ENCODE results near the gene MMEL1. TPM values are rescaled to one million over a fixed set of nuclear protein-coding genes. Genes with fewer than 3 reads are reported as not detected.
A peak's percentile ranks its signal among the peaks of the same experiment; 100 is the strongest.

MMEL1 gene
- polyA plus RNA-seq, 1 of the 3 experiments (the other 2 are of a cell fraction) = 0.16 TPM

DNA sequence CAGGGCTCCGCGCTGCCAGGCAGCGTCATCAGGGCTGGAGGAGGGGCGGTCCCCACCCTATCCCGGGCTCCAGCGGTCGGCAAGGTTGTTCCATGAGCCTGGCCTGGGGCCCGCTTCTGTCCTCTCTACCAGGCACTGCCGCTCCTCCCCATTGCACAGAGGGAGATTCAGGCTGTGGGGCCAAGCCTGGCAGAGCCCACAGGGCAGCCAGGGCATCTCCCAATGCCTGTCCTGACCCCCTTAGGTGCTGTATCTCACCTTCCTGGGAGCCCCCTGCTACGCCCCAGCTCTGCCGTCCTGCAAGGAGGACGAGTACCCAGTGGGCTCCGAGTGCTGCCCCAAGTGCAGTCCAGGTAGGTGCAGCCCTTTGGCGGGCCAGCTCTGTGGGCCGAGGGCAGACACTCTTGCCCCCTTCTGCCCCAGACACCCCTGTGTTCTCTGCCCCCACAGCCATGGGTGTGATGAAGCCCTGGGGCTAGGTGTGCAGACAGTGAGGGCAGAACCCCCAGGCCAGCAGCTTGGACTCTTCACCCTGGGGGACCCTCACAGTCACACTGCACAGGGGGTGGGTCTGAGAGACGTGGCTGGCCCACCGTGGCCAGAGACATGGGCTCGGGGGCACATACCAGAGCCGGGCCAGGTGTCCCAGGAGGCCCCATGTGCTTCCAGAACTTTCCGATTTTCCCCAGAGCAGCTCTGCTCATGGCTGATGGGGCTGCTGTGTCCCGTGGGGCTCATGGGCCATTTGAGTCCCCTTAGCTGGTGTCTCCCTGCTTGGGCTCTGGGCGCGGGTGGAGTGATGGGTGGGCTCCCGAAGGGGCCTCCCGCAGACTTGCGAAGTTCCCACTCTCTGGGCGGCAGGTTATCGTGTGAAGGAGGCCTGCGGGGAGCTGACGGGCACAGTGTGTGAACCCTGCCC, 75.1 kb downstream of the MMEL1 start:
- H3K4me3 ChIP-seq (ENCODE audit: low read depth in 2 of 2, low read length in 1 of 2) = no peak overlapping the region
- H3K36me3 ChIP-seq (replicated peaks in 1 of 2; ENCODE audit: control insufficient read depth in 1 of 2, insufficient read depth in 2 of 2, low read length in 1 of 2) = no peaks in the 10 kb centered on the region
- TF ChIP-seq NRF1 (IDR thresholded peaks at IDR 0.05; ENCODE audit: low read depth, low read length) = no peak
- TF ChIP-seq TCF12 (IDR thresholded peaks at IDR 0.05) = no peak
- no peak for TF ChIP-seq YY1 (IDR thresholded peaks at IDR 0.05; ENCODE audit: low read depth)
- no peak for TF ChIP-seq RFX5 (IDR thresholded peaks at IDR 0.05; ENCODE audit: low read length)
- no peak for TF ChIP-seq FOXM1 (IDR thresholded peaks at IDR 0.05; ENCODE audit: low read depth)
- no peak for TF ChIP-seq GABPA (IDR thresholded peaks at IDR 0.05; ENCODE audit: low read depth)
- no peak for TF ChIP-seq FOSL2 (IDR thresholded peaks at IDR 0.05; ENCODE audit: borderline replicate concordance, low read depth)
- TF ChIP-seq RCOR1 (IDR thresholded peaks at IDR 0.05; ENCODE audit: low read length) = no peak
- TF ChIP-seq NFIC (IDR thresholded peaks at IDR 0.05; ENCODE audit: borderline replicate concordance) = no peak
- TF ChIP-seq, protein P1, sequence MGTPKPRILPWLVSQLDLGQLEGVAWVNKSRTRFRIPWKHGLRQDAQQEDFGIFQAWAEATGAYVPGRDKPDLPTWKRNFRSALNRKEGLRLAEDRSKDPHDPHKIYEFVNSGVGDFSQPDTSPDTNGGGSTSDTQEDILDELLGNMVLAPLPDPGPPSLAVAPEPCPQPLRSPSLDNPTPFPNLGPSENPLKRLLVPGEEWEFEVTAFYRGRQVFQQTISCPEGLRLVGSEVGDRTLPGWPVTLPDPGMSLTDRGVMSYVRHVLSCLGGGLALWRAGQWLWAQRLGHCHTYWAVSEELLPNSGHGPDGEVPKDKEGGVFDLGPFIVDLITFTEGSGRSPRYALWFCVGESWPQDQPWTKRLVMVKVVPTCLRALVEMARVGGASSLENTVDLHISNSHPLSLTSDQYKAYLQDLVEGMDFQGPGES (IDR thresholded peaks at IDR 0.05; ENCODE audit: low read depth, low read length) = no peak
- no peak for TF ChIP-seq CHD2 (IDR thresholded peaks at IDR 0.05; ENCODE audit: low read length, partially characterized antibody)
- TF ChIP-seq, protein P2, sequence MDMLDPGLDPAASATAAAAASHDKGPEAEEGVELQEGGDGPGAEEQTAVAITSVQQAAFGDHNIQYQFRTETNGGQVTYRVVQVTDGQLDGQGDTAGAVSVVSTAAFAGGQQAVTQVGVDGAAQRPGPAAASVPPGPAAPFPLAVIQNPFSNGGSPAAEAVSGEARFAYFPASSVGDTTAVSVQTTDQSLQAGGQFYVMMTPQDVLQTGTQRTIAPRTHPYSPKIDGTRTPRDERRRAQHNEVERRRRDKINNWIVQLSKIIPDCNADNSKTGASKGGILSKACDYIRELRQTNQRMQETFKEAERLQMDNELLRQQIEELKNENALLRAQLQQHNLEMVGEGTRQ (IDR thresholded peaks at IDR 0.05; ENCODE audit: borderline replicate concordance, low read depth, low read length) = no peak
- TF ChIP-seq, protein P3, sequence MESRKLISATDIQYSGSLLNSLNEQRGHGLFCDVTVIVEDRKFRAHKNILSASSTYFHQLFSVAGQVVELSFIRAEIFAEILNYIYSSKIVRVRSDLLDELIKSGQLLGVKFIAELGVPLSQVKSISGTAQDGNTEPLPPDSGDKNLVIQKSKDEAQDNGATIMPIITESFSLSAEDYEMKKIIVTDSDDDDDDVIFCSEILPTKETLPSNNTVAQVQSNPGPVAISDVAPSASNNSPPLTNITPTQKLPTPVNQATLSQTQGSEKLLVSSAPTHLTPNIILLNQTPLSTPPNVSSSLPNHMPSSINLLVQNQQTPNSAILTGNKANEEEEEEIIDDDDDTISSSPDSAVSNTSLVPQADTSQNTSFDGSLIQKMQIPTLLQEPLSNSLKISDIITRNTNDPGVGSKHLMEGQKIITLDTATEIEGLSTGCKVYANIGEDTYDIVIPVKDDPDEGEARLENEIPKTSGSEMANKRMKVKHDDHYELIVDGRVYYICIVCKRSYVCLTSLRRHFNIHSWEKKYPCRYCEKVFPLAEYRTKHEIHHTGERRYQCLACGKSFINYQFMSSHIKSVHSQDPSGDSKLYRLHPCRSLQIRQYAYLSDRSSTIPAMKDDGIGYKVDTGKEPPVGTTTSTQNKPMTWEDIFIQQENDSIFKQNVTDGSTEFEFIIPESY (IDR thresholded peaks at IDR 0.05; ENCODE audit: borderline replicate concordance, low read depth) = no peak
- TF ChIP-seq, protein P4, sequence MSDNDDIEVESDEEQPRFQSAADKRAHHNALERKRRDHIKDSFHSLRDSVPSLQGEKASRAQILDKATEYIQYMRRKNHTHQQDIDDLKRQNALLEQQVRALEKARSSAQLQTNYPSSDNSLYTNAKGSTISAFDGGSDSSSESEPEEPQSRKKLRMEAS (IDR thresholded peaks at IDR 0.05; ENCODE audit: low read depth) = no peak
- H3K79me2 ChIP-seq (ENCODE audit: insufficient read depth) = no peaks in the 10 kb centered on the region
- H3K27me3 ChIP-seq (ENCODE audit: insufficient read depth) = no peaks in the 10 kb centered on the region
- no peak overlapping the region for H3K4me2 ChIP-seq
- H3K27ac ChIP-seq (ENCODE audit: low read depth in 2 of 2, low read length in 1 of 2) = no peak overlapping the region
- H3K9me3 ChIP-seq = no peaks in the 10 kb centered on the region
- ChIA-PET POLR2A (interaction anchor here (1.4 kb wide), 1 partner anchor 28 kb away, joined by 4 read pairs; no protein-coding TSS in a partner anchor), CTCF (interaction anchor here (0.6 to 3.3 kb wide), 5 partner anchors 10 to 229 kb away, joined by 3 to 16 read pairs (median 3); no protein-coding TSS in a partner anchor)
- 46% methylated on average over 8 of the region's 30 CpGs for WGBS (ENCODE audit: low lambda C conversion rate)
- peak; percentile 31 for DNase-seq
- H3K9ac ChIP-seq = no peak overlapping the region
- H2AFZ ChIP-seq (ENCODE audit: low read depth) = no peak overlapping the region
- H4K20me1 ChIP-seq (ENCODE audit: insufficient read depth) = no peaks in the 10 kb centered on the region
- H3F3A ChIP-seq (replicated peaks; ENCODE audit: insufficient read depth) = no peaks in the 10 kb centered on the region
- peaks cover 0 to 4% of the 10 kb centered on the region in 2 experiments; a peak in 1 of 4 replicates for H3K4me1 ChIP-seq (ENCODE audit: control insufficient read depth in 1 of 2, insufficient read depth in 2 of 2, low read depth in 1 of 2, low read length in 1 of 2)
- H3K9me2 ChIP-seq = no peaks in the 10 kb centered on the region
